KOPT-K1 (cell line): ENCODE data around the gene PRCC.

Experiments used
- H3K27ac ChIP-seq: fragments of 200-600 bp; sonication (generic); 2 replicates; pipeline ENCODE4 v1.5.1; 2016; ENCODE audit warnings: antibody characterized with exemption, mild to moderate bottlenecking, low read depth, low read length; ENCODE audit not compliant: poor library complexity, severe bottlenecking
- H3K36me3 ChIP-seq: fragments of 200-600 bp; sonication (generic); 2 replicates; pipeline ENCODE4 v1.5.1; 2017; ENCODE audit warnings: antibody characterized with exemption, mild to moderate bottlenecking, low read length, moderate library complexity; ENCODE audit not compliant: insufficient read depth
- H3K9me3 ChIP-seq: fragments of 200-600 bp; sonication (generic); 2 replicates; pipeline ENCODE4 v1.5.1; 2017; ENCODE audit warnings: antibody characterized with exemption, low read length, mild to moderate bottlenecking; ENCODE audit not compliant: insufficient read depth, poor library complexity, severe bottlenecking

The PRCC gene, protein sequence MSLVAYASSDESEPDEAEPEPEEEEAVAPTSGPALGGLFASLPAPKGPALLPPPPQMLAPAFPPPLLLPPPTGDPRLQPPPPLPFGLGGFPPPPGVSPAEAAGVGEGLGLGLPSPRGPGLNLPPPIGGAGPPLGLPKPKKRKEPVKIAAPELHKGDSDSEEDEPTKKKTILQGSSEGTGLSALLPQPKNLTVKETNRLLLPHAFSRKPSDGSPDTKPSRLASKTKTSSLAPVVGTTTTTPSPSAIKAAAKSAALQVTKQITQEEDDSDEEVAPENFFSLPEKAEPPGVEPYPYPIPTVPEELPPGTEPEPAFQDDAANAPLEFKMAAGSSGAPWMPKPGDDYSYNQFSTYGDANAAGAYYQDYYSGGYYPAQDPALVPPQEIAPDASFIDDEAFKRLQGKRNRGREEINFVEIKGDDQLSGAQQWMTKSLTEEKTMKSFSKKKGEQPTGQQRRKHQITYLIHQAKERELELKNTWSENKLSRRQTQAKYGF

DNA sequence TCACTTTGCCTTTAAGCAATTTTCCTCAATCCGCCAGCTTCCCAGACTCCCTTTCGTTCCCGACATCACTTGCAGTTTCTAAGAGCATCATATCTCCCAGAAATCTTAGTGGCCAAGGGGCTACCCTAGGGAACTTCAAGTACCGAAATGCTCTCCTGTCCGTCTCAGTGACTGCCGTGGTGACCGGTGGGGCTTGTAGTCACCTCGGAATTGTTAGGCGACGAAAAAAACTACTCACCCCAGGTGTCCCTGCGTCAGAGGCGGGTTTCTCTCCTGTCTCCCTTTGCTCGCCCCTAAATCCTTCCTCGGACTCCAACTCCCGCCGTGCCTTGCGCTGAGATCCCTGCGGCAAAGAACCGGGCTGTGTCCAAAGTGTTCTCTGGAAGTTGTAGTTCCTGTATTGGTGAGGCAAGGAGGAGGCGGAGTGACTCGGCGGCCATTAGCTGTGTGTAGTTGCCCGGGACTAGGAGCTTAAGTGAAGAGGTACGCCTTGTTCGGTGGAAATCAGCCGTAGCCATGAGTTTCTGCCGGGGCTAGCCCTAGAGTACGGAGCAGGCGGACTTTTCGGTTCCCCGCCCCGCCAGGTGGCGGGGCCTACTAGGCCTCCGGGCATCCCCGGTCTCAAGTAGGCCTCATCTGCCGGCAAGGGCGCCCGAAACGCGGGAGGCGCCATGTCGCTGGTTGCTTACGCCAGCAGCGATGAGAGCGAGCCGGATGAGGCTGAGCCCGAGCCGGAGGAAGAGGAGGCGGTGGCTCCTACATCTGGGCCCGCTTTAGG, at the start of gene PRCC:
Gene PRCC (plus strand): TSS at position 435 of the 778 bp plus-strand sequence. CDS start 237 bp downstream, at position 672.
- Histone ChIP-seq H3K36me3 (peaks cover 25% of the 10 kb centered on the region), H3K9me3 (no peaks in the 10 kb centered on the region), H3K27ac (peak within 1 kb of the TSS; percentile 86)

DNA sequence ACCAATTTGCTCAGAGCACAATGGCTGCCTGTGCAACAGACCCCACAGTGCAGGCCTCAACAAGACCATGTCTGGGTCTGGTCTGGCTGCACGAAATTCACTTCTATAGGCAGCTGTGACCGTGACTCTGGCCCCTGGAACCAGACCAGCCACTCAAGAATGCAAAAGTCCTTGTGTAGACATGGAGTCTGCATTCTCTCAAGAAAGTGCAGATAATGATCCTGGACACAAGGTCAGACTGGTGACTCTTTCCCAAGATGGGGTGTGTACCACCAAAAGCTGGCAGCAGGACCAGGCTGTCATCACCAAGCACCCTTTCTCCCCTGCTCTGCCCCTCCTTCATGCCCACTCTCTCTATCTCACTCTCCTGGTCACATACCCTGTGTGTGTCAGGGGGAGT, 46.2 kb upstream of the PRCC start:
- Histone ChIP-seq H3K36me3 (peaks cover 68% of the 10 kb centered on the region), H3K9me3 (no peaks in the 10 kb centered on the region), H3K27ac (no peak overlapping the region)

DNA sequence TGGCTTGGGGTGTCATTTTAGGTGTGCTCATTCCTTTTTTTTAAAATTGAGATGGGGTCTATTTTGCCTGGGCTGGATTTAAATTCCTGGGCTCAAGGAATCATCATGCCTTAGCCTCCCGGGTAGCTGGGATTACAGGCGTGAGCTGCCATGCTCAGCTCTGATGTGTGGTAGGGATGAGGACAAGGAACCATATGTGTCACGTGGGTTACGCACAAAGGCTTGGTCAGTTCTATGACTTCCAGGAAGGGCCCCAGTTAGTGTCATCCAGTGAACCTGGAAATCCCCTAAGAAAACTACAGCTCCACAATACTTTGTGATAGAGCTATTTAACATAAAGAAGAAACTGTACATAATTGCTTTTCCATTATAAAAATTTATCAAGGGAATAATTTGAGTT, 45.8 kb upstream of the PRCC start:
- peaks cover 71% of the 10 kb centered on the region for H3K36me3 ChIP-seq
- no peak overlapping the region for H3K27ac ChIP-seq
- no peaks in the 10 kb centered on the region for H3K9me3 ChIP-seq

DNA sequence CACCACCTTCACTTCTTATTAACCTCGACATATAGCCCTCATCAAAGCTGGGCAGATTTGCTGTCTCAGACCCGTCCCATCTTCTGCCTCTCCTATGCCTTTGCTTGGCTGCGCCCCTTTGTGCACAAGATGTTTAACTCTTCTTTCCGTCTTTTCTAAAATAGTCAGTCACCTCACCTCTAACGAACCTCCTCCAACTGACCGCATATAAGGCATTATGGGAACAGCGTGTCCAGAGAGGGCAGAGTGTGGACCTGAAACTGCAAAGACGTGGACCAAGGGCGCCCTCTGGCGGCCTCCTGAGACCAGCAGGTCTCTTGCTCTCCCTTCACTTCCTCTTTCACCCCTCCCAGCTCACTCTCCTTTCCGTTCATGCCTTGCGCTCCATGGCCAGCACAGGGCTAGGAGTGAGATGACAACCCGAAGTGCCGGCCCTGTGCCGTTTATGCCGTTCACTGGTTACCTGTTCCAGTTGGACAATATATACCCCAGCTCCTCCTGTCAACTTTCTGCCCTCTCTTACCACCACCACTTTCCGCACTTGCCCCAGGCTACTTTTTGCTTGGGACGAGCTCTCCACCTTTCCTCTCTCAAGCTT, 41.6 kb upstream of the PRCC start:
- no peak overlapping the region for H3K27ac ChIP-seq
- H3K9me3 ChIP-seq: no peaks in the 10 kb centered on the region
- H3K36me3 ChIP-seq: peaks cover 57% of the 10 kb centered on the region

DNA sequence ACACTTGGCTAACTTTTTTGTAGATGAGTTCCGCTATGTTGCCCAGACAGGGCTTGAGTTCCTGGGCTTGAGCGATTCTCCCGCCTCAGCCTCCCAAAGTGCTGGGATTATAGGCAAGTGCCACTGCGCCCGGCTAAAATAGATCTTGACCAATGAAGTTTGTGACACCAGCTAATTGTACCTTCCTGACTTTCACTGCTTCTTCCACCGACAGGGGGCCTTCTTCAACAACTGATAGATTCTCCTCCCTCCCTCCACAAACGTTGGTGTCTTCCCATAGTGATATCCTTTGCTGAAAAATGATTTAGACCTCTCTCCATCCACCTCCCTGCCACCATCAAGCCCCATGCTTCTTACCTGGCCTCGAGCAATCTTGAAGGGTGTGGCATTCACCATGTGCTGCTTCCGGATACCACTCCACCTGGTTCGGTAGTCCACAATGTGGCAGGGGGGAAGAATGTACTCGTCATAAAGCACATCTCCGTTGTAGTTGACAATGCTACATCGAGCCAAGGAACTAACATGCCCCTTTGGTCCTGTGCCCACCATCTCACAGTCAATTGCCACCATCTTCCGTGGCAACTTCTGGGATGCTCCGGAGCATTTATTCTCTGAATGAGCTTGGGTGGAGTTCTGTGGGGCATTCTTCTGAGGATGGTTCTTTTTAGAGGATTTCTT, 40.6 kb upstream of the PRCC start:
- H3K36me3 ChIP-seq: peaks cover 48% of the 10 kb centered on the region
- peak overlapping the region; percentile 87 for H3K27ac ChIP-seq
- H3K9me3 ChIP-seq: no peaks in the 10 kb centered on the region

DNA sequence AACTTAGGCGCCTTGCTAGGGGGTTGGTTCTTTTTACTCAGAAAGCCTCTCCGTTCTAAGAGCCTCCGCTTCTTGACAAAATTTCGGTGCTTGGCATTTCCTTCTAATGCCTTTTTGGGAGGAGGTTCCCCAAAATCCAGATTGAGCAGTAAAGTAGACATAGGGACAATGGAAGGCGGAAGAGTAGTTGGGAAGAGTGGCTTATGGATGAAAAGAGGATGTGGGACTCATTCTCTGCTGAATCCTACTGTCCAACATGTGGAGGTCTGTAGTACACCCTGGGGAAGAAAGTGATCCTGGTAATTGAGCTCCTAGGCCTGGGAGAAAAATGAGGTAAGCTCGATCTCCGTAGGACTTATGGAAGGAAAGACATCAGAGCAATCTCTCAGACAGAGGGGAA, 39.8 kb upstream of the PRCC start:
- Histone ChIP-seq H3K27ac (peak overlapping the region; percentile 87), H3K36me3 (peaks cover 43% of the 10 kb centered on the region), H3K9me3 (no peaks in the 10 kb centered on the region)

DNA sequence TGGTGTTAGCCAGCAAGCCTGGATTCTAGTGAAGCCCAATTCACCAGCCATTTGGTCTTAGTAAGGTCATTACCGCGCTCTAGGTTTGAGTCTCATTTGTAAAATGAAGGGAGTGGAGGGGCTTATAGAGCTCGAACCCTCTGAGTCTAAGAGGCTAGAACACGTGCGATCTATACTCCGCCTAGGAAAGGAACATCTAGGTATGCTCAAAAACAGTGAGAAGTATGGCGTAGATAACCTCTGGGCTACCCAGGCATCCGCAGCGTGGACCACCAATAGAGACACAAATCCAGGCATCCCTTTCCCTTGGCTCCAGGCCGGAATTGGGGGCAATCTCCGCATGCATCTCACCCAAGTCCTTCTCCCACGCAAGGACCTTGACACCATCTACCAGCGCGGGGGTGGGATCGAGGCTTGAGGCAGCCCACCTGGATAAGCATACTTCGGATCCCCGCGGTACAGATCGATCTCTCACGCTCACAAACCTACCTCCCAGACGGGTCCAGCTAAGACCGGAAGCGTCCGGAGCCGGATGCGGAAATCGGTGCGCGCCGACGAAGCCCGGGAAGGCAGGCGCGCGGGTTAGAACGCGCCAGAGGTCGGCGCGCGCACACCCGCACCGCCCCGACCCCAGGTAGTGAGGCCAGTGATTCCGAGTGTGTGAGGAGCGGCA, 39.3 kb upstream of the PRCC start, which contains the start of gene METTL25B:
Gene METTL25B (plus strand): TSS at position 544 of the 673 bp plus-strand sequence. CDS start 636 bp downstream, outside the sequence.
- H3K36me3 ChIP-seq: peaks cover 37% of the 10 kb centered on the region
- no peaks in the 10 kb centered on the region for H3K9me3 ChIP-seq
- peak within 1 kb of the TSS; percentile 87 for H3K27ac ChIP-seq

DNA sequence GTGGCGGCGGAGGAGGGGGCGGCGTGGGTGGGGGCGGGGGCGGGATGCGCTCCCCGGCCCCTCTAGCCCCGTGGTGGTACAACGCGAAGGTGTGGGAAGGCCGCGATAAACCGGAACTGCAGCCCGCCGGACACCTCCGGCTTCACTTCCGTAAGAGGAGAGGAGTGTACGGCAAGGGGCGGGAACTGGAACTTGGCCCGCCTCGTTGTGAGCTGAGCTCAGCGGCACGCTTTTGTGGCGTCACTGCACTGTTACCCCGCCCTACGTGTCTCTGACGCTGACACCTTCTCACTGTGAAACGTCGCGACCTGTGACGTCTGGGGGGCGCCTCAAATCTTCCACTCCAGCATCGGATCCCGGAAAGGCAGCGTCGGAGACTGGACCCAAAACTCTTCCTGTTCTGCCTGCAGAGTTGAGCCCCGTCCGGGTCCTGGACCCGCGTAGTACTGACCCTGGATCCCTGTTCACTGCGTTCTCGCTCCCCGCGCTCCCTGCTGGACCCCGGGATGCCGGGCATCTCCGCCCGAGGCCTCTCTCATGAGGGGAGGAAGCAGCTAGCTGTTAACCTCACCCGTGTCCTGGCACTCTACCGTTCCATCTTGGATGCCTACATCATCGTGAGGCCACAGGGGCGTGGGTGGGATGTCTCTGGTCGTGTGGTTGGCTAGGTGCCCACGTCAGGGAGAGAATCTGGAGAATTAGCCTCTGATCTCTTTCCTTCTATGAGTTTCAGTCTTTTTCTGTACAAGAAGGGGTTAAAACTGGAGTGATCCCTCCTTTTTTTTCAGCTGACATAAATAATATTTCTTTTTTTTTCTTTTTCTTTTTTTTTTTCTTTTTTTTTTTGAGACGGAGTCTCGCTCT, 38.5 kb upstream of the PRCC start, which contains the start of gene ISG20L2:
Gene ISG20L2 (minus strand): TSS at position 168 of the 864 bp plus-strand sequence. CDS start 1,114 bp downstream, outside the sequence.
- peak within 1 kb of the TSS; percentile 87 for H3K27ac ChIP-seq
- no peaks in the 10 kb centered on the region for H3K9me3 ChIP-seq
- peaks cover 34% of the 10 kb centered on the region for H3K36me3 ChIP-seq

DNA sequence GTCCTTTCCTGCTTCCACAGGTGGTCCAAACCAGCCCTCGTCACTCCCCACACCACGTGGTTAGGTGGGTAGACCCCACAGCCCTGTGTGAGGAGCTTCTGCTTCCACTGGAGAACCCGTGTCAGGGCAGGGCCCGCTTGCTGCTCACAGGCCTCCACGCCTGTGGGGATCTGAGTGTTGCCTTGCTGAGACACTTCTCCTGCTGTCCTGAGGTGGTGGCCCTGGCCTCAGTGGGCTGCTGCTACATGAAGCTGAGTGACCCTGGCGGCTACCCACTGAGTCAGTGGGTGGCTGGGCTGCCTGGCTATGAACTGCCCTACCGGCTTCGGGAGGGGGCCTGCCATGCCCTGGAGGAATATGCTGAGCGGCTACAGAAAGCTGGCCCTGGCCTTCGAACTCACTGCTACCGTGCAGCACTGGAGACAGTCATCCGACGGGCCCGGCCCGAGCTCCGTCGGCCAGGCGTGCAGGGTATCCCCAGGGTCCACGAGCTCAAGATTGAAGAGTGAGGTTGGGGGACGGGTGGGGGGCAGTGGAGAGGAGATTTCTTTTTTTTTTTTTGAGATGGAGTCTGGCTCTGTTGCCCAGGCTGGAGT, 33.2 kb upstream of the PRCC start:
- peaks cover 36% of the 10 kb centered on the region for H3K36me3 ChIP-seq

DNA sequence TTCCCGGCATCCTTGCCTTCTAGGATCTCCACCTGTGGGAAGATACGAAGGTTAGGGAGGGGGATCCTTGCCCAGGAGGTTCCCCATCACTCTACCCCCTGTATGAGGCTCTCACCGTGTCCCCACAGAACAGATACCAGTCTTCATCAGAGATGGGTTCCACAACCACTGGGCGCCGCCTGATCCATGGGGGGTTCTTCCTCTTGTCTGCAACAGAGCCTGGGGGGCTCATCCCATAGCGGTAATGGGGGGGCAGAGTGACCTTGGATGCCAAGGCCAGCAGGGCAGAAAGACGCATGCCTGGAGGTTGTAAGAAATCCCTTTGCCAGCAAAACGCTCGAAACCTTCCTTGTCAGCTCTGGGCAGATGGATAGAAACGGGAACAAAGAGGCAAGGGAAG, 28.9 kb upstream of the PRCC start:
- no peaks in the 10 kb centered on the region for H3K9me3 ChIP-seq
- no peak overlapping the region for H3K27ac ChIP-seq
- H3K36me3 ChIP-seq: peaks cover 53% of the 10 kb centered on the region

More for the DNA sequence above, 33.2 kb upstream of the PRCC start:
- Histone ChIP-seq H3K9me3 (no peaks in the 10 kb centered on the region), H3K27ac (no peak overlapping the region)

DNA sequence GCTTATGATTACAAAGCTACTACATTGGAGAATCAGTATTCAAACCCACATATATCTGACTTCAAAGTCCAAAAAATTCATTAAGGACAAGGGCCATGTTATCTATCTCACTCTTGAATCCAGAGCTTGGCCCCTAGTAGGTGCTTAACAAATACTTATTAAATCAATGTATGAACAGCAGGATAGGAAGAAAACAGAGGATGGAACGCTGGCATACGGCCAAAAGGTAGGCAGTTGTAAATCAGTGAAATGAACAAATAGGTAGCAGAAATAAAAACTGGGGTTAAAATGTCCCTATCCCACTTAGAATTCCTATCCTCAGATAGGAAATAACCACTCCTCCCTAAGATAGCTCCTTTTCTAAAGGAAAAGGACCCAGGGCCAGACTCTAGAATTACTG, 28.4 kb upstream of the PRCC start:
- Histone ChIP-seq H3K36me3 (peaks cover 53% of the 10 kb centered on the region), H3K9me3 (no peaks in the 10 kb centered on the region), H3K27ac (no peak overlapping the region)

DNA sequence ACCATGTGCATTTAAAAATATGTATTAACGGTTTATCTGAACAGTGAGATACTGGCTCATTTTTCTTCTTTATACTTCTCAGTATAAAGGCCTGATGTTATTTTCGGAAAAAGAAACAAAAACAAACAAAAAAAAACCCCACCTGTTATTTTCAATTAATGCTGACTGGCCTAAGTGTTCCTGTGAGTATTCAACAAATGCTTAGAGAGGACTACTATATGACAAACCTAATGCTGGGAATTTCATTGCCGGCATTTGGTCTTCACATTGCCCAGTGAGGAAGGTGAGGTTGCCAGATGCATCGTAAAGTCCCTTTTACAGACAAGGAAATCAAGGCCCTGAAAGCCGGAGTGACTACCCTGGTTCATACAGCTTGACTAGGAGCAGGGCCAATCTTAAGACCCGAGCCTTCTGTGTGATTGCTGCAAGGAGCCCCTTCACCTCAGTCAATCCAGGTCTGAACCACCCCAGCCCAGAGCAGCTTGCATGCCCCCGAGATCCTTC, 27.0 kb upstream of the PRCC start:
- H3K27ac ChIP-seq: peak overlapping the region; percentile 84
- no peaks in the 10 kb centered on the region for H3K9me3 ChIP-seq
- H3K36me3 ChIP-seq: peaks cover 62% of the 10 kb centered on the region
